B cell (primary cell): ENCODE measurements around the gene CEP68.

Source experiments
- CTCF ChIP-seq: fragments of 200-600 bp; IDR thresholded peaks from one replicate; pipeline ENCODE4 v1.8.0; 2022; ENCODE audit warnings: antibody characterized with exemption, mild to moderate bottlenecking
- EZH2 ChIP-seq: IDR thresholded peaks from 2 replicates; pipeline ENCODE4 v1.6.1; 2012; ENCODE audit warnings: borderline replicate concordance, low read depth, mild to moderate bottlenecking, moderate library complexity, low read length; ENCODE audit not compliant: insufficient read depth, poor library complexity, severe bottlenecking

DNA sequence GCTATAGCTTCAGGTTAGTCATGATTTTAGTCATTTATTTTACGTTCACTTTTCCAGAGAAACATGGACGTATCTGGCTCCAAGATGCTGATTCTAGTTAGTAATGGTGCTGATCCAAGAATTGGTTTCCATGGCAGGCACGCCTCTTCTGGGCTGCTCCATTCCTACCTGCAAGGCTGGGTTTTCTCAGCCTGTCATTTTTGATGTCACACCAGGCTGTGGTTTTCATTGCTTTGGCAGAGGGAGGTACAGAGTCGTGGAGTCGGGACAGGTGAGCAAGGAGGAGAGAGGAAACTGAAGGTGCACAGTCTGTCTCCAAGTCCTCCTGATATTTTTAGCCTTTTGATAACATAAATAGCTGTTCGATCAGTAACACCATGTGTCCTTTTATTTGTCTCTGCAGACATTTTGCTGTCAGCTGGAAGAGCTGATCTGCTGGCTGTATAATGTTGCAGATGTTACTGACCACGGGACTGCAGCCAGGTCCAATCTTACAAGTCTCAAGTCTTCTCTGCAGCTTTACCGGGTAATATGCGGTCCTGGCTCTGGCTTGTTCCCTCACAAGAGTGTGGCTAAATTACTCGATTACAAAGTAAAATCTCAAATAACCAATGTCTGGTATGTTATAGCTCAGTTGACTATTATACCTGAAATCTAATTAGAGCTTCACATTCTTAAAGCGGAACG is 17.8 kb downstream of the CEP68 start:
- TF ChIP-seq CTCF = no peak
- TF ChIP-seq EZH2 = no peak
